HuH-7 (cell line): Measurements from ENCODE around the gene BEGAIN.

ENCODE experiments used
- DNase-seq: peaks from one replicate; pipeline ENCODE4 v3.0.0; 2011; ENCODE audit warnings: low spot score

Gene BEGAIN

DNA sequence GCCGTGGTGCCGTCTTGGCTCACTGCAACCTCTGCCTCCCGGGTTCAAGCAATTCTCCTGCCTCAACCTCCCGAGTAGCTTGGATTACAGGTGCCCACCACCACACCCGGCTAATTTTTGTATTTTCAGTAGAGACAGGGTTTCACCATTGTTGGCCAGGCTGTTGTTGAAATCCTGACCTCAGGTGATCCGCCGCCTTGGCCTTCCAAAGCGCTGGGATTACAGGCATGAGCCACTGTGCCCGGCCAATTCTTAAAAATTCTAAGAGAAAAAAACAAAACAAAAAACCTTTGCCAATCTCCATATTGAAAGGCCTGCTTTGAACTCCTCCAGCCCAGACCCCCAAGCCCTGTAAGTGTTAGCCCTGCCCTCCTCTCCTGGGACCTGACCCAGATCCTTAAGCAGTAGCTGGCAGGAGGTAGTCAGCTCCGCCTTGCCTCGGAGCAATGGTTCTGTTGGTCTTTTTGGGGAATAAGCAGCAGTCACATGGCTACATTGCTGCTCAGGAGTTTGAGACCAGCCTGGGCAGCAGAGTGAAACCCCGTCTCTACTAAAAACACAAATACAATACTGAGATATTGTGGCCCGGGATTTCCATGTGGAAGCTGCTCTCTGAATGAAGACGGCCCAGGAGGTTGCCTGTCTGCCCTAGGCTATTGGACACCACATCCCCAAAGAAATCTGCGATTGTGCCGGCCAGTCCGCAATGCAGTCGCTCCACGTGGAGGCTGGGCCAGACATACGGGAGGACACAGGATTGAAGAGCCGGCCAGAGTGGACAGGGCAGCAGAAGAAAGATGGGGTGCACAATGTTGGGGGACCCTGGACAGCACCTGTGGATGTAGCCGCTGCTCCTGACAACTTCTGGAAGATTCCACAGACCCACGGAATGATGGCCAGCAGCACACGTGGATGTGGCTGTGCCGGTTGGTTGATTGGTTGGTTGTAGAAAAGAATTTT, 28.8 kb upstream of the BEGAIN start:
- DNase-seq: no peak

DNA sequence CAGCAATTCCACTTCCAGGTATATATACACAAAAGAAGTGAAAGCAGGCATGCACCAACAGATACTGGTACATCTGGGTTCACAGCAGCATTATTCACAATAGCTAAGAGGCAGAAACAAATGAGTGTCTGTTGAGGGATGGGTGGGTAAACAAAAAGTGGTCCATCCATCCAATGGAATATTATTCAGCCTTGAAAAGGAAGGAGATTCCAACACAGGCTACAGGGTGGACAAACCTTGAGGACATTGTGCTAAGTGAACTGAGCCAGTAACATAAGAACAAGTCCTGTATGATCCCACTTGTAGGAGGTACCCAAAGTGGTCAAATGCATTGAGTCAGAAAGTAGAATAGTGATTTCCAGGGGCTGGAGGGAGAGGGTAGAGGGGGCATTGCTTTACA, 27.6 kb upstream of the BEGAIN start:
- DNase-seq: no peak

DNA sequence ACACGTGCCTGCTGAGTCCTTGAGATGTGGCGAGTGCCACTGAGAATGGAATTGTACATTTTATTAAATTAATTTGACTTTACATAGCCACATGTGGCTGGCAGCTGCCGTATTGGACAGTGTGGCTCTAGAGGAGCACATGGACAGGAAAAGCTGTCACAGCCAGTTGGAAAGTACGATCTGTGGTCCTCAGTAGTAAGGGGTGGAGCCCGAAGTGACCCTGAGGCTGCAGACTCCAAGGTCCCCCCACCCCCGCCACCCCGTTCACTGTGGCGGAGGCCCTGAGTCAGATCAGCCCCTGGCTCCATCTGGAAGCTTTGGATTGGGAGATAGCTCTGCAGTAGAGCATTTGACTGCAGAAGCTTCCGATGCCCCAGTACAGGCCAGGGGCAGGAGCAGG, 25.8 kb upstream of the BEGAIN start:
- DNase-seq: no peak

DNA sequence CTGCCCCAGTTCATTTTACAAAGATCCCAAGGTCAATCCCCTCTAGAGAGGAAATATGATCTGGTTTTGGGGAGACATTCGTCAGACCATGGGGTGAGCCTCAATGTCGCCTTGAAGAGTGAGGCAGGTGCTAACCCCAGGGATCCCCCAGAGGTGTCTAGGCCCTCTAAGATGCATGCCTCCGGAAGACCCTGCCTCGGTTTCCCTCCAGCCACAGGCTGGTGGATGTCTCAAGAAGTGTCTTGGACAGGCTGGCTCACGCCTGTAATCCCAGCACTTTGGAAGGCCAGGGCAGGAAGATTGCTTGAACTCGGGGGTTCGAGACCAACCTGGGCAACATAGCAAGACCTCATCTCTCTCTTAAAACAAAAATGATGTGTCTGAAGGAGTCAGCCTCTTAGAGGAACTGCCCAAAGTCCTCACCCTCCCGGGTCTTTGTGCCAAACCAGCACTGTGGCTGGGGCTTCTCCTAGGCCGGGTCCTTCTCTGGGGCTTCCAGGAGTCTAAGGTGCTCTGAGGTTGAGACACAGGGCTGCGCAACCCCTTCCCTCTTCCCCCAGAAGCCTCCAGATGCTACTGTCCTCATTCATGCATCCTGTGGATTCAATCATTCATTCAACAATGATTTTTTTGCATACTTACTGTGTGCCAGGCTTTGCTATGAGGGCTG, 24.7 kb upstream of the BEGAIN start:
- DNase-seq: no peak

DNA sequence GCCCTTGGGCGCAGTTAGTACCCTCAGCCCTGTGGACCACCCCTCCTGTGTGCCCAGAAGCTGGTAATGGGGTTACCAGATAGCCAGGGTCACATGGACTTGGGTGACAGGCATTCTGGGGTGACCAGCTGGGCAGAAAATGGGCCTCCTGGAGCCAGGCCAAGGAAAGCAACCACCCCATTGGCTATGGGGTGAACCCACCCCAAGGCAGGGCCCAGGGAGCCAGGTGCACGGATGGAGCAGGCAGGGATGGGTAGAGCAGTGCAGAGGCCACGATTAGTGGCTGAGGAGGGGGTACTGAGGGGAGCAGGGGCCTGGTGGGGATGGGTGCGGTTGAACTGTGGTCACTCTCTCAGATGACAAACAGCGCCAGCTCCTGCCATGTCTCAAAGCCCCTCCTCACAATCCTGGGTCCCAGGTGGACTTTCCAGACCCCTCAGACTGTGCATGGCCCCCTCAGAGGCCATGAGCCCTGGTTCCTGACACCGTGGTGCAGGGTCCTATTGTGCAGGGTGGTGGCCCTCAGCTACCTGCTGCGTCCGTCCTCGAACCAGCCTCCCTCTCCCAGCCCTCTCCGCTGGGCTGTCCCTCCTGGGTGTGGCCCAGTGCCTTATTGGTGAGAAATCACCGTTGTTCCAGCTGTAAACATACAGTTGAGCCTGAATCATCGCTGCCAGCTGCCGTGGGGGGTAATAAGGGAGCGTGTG, 23.4 kb upstream of the BEGAIN start:
- no peak for DNase-seq

DNA sequence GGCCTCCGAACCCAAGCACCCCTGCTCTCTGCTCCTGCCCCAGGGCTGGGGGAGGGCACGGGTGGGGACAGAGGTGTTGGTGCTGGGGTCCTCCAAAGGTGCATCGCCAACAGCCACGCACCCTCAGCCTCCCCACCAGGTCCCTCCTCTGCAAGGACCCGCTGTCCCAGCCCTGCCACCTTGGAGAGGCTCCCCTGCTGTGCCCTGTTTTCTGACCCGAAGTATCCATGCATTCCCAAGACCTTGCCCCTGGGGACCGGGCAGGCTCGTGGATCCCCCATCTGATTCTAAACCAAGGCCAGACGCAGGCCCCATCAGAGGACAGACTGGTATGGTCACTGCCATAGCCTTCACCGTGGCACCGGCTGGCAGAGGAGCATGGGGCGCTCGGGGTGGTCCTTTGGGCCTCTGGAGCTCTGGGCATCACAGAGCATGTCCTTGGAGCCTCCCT, 22.7 kb upstream of the BEGAIN start:
- no peak for DNase-seq

DNA sequence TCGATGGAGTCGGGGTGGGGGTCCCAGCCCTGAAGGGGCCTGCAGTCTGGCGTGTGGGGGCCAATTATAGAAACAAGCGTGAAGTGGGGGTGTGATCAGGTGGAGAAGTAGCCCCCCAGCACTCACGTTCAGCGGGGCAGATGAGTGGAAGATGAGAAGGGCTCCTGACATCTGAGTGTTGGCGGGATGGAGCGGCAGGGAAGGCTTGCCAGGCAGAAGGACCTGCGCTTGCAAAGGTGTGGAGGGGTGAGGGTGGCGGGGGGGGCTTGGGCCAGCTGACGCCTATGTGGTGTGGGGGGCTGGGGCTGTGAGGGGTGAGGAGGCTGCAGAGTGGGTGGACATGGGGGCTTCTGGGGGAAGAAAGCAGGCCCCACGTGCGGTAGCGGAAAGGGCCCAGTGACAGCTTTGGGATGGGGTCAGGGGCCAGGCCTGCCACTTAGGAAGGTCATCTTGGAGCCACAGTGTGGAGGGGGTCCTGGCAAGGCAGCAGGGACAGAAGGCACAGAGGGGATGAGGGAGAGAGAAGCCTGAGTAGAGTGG, 22.2 kb upstream of the BEGAIN start:
- no peak for DNase-seq

DNA sequence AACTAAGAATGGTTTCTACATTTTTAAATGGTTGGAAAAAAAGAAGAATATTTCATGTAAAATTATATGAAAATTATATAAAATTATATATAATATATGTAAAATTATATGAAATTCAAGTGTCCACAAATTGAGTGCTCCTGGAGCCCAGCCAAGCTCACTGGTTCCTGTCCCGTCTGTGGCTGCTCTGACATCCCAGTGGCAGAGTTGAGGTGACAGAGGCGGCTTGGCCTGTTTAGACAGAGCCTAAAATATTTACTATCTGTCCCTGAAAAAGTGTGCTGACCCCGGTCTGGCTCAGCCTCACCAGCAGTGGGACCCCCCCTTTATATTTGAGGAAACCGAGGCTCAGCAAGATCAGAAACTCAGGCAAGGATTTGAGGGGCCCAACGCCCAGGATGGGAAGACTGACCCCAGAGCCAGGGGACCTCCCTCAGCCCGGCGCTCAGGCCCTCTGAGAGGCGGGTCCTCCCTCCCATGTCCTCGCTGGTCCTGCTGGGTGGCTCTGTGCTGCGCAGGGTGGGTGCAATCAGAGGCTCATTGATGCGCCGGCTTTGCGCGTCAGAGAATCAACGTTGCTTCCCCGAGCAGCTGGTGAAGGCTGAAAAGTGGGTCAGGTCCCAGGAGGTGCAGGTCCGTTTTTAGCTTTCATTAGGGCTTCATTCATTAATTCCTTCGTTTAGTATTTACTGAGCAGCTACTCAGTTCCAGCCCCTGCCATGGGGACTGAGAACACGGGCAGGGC, 21.5 kb upstream of the BEGAIN start:
- DNase-seq: no peak

DNA sequence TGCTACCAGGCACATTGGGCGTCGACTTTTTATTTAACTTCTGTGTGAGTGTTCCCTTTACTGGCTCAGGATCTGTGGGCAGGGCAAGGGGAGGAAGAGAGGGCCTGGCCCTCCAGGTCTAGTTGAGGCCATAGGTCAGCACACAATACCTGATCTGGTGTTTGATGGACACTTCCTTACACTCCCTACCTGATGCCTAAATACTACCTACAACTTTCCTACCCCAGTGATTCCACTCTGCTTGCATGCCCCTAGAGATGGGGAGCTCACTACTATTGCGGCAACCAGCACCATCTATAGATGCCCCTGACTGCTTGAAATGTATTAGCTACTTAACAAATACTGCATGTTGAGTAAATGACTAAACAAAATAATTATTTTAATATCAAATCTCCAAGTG, 20.8 kb upstream of the BEGAIN start:
- DNase-seq: no peak

DNA sequence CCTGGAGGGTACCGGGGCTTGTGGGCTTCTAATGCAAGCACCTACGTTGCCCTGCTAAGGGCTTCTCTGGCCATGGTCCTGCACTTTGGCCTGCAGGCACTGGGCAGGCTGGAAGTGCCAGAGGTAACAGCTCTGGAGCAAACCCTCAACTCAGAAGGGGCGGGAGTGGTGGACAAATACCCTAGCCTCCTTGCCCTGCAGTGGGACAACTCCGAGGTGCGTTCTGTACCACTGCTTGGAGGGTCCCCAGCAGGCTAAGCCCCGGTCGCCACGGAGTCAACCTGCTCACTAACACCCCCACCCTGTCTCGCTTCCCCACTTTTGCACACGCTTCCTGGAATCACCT, 20.4 kb upstream of the BEGAIN start:
- no peak for DNase-seq

DNA sequence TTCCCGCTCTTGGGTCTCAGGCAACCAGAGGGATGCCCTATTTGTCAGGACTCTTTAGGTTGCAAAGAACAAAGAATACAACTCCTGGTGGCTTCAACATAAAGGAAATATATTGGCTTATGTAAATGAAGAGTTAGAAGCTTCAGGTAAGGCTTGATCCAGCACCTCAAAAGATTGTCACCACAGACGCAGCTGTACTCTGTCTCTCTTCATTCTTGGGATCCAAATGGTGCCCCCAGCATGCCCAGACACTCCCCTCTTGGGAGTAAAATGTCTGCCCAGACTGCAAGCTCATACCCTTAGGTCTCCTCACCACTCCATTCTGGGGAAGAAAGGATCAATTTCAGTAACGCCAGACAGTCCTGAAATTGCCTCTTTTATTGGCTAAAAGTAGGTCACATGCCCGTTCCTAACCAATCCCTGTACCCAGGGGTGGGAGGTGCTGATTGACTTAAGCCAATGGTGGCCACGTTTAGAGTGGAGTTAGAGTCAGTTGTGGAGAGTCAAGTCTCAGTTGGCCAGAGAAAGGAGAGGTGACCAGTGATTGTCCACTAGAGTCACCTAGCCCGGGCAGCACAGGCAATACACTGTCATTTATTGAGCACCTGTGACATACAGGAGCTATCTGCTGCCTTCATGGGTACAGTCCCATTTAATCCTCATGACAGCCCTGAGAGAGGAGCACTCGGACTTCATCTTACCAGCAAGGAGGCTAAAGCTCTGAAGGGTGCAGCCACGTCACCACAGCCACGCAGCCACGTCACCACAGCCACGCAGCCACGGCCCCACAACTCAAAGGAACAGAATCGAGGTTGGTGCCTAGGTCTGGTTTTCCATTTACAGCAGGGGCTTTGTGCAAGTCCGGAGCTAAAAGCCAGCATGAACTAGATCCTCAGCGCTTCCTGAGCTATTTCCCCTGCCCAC, 19.7 kb upstream of the BEGAIN start:
- no peak for DNase-seq

DNA sequence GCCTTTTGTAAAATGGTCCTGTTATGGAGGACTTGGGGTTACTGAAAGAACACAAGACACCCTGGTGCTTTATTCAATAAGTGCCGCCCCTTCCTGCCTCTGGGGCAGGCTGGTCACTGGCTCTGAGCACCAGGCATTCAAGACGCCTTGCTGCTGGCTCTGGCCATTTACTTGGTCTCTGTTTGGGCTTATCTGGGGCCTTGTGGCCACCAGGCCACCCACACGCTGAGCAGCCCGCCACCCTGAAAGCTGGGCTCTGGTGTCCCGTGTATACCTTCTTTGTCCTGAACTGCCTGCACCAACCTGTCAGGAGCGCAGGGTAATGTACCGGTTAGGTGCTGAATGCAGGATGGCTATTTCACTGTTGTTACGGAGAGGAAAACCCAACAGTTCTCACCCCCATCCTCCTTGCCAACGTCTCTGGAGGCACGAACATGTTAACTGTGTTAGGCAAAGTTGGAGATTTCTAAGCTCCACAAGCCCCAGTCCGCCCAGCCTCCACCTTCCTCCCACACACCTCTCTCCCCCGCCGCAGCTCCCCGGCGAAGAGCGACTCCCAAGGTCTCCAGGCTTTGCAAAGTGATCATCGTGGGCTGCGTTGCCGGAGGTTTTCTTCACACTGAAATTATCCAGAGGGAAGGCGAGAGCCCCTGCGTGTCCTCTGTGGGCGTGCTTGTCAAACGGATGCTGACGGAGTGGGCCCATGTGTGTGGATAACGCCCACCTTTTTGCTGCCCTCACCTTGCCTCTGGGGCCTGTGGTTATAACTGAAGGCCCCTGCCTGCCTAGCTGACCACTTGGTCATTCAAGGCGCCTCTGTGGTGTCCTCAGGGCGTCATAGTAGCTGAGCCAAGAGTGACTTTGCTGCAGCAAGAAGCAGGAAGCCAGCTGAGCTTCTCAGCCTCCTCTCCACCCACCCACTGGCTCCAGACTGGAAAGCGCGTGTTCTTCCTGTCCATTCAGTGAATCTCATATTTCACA, 18.8 kb upstream of the BEGAIN start:
- no peak for DNase-seq

DNA sequence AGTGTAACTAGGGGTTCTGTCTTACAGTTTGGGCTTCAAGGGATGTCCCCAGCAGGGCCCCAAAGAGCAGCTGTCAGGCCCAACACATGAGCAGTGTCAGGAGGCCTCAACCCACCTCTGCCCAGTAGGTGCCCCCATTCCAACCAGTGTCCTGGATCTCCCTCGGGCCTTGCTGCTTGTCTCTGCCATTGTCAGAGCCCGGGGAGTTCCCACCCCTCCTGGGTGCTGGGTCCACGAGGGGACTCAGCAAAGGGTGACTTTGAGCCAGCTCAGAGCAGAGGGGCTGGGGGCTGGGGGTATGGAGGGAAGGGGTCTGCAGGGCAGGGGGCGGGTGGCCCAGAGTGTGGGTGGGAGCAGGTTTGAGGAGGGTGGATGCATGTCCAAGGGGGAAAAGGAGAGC, 18.0 kb upstream of the BEGAIN start:
- no peak for DNase-seq

DNA sequence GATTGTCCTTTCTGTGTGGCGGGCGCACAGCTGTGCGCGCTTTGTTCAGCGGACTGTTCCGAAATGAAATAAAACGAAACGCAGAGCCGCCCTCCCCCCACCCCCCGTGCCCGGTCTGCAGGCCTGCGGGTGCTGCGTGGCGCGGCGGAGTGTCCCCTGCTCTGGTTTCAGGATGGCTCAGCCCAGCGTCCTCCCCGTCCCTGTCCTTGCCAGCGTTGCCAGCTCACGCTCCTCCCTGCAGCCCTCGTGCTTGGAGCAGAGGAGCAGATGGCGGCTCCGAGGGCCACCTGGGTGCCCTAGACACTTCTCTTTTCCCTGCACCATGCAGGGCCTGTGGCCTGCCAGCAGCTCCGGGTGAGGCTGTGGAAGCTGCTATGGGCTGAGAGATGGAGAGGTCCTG, 17.5 kb upstream of the BEGAIN start:
- DNase-seq: no peak

DNA sequence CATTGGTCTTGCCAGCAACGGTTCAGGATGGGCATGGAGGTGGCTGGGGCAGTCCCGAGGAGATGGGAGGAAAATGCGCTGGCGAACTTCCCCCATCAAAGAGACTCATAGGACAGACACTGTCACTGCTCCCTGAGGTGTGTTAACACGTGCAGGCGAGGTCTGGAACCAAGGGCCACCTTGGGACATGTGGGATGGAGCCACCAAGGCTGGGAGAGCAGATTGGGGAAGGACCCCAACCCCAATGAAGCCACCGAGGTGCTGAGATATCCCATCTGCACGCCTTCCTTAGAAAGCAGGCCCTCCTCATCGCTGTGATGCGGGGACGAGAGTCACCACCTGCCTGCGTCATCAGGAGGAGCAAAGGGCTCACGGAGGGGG, 16.9 kb upstream of the BEGAIN start:
- no peak for DNase-seq

DNA sequence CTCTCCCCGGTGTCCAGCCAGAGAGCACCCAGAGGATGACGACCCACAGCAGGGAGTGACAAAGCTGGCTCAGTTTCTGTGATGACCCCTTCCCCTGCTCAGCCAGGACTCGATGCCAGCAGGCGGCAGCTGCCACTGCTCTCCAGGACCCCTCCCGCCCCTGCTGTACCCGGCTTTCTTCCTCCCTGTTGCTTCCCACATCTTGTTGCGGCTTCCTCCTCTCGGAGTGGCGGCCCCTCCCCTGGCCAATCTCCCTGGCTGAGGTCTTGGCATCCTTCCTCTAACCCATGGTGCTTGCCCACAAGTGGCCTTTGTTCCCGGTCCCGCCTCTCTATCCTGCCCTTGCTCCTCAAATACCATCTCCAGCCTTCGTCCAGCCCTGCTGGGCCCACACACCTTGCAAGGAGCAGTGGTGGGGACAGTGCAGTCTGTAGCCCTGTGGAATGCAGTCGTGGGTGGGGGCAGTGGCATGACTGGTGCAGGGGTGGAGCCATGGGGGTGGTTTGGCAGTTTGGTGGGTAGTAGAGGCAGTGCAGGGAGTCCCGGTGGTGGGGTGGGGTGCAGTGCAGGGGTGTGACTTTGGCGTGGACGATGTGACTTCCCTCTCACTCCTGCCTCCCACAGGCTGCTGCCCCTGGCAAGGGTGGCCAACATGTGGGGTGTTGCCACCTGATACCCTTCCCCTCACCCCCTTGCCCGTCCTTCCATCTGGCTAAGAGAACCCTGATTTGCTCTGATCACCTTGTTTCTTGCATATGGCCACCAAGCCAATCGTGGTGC, 16.3 kb upstream of the BEGAIN start:
- no peak for DNase-seq

DNA sequence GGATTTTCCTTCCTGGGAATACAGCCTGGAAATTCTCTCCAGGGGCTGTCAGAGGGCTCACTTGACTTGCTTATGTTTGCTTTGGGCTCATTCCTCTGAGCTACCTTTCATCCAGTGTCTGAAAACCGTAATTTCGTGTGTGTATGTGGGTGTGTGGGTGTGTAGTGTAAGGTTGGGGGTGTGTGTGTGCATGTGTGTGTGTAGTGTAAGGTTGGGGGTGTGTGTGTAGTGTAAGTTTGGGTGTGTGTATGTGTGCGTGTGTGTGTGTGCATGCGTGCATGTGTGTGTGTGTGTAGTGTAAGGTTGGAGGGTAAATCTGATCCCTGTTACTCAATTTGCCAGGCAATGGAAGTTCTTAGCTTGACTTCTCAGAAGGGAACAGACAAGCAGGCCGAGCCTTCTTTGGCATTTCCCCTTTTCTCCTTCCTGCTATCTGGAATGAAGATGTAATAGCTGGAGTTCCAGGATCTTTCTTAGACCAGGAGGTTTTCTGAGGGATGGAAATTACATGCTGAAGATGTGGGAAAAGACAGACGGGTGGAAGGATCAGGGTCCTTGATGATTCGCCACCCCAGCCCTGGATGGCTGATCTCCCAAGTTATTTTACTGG, 15.5 kb upstream of the BEGAIN start:
- DNase-seq: no peak

DNA sequence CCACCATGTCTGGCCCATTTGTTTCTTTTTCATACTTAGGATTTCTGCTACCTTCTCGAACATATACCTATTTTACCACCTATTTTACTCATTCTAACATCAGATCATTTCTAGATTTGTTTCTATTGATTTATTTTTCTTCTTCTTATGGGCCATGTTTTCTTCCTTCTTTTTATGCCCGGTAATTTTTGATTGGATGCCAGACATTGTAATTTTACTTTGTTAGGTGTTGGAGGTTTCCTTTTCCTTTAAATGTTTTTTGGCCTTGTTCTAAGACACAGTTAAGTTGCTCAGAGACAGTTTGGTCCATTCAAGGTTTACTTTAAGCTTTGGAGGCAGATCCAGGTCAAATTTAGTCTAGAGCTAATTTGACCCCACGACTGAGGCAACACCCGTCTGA, 14.7 kb upstream of the BEGAIN start:
- no peak for DNase-seq
